GM12875 (cell line): ENCODE data around the gene LGR4.

ENCODE experiments used
- H3K4me3 ChIP-seq: one replicate; pipeline ENCODE4 v1.5.1; 2011; ENCODE audit warnings: low read depth, low read length, control low read depth
- CTCF ChIP-seq: IDR thresholded peaks from 2 replicates; pipeline ENCODE4 v1.5.1; 2011; ENCODE audit warnings: low read depth, mild to moderate bottlenecking, control low read depth, inconsistent platforms, low read length, moderate library complexity, borderline replicate concordance; ENCODE audit not compliant: insufficient read depth

Gene LGR4

GRCh38 chr11:27380771-27381170, 91.8 kb downstream of the LGR4 start:
- no peak overlapping the region for H3K4me3 ChIP-seq
- no peak for TF ChIP-seq CTCF

DNA sequence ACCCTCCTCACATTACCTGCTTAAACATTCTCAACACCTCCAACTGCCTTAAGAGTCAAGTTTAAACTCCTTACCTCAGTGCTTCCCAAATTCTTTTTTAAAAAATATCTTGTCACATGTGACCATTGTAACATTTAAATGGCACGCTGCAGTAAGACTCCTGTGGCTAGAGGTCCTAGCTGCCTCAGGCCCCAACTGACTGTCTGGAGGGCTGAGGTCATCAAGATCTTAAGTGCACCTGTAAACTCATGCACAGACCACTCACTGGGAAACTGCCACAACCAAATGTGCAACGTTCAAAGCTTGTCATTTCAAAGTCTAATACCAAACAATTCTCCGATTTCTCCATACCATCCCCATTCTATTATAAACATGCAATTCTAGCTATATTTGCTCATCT, 93.1 kb downstream of the LGR4 start:
- no peak overlapping the region for H3K4me3 ChIP-seq
- no peak for TF ChIP-seq CTCF

GRCh38 chr11:27375370-27375769, 97.2 kb downstream of the LGR4 start:
- no peak overlapping the region for H3K4me3 ChIP-seq
- TF ChIP-seq CTCF = no peak

DNA sequence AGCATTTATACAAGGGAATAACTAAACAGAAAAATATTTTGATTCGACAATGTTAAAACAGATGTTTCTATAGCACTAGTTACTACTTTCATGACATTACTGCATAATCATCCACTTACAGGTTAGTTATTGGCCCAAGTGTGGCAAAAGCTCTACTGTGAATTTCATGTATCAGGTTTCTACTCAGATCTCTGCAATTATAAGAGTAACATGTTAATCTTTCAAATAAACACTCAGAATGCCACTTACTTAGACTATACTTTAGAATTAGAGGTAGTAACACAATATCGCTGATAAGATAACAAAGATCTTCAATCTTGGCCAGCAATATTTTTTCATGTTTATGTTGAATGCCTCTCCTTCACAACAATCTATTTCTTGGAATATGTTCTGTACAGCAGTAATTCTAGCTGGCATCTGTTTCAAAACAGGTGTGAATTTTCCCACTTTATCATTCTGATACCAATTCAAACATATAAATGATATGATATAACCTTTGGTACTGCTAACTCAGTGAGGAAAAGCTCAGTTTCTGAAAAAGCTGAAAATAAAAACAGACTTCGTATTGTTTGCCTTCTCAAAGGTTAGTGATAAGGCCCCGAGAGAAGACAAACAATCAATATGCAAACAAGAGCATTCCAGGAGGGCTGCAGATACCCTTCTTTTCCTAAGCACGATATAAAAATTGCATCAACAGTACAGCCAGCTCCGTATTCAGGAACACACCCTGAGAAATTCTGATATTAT, 98.6 kb downstream of the LGR4 start:
- TF ChIP-seq CTCF = no peak

GRCh38 chr11:27373392-27373791, 99.2 kb downstream of the LGR4 start:
- no peak for TF ChIP-seq CTCF
- no peak overlapping the region for H3K4me3 ChIP-seq

More for the DNA sequence above, 98.6 kb downstream of the LGR4 start:
- no peak overlapping the region for H3K4me3 ChIP-seq

GRCh38 chr11:27372164-27372563, 100.4 kb downstream of the LGR4 start:
- H3K4me3 ChIP-seq = no peak overlapping the region
- no peak for TF ChIP-seq CTCF

GRCh38 chr11:27371489-27371888, 101.1 kb downstream of the LGR4 start:
- no peak overlapping the region for H3K4me3 ChIP-seq
- TF ChIP-seq CTCF = no peak
